DMS153 treated with DMSO at 0.1 percent for 48 hours (cell line): ENCODE measurements around the gene CFDP1.

Experiments used
- DNase-seq: peaks from one replicate; lab custom pipeline; 2025; ENCODE audit not compliant: unreplicated experiment; lab: John Stamatoyannopoulos, UW

The CFDP1 gene

DNA sequence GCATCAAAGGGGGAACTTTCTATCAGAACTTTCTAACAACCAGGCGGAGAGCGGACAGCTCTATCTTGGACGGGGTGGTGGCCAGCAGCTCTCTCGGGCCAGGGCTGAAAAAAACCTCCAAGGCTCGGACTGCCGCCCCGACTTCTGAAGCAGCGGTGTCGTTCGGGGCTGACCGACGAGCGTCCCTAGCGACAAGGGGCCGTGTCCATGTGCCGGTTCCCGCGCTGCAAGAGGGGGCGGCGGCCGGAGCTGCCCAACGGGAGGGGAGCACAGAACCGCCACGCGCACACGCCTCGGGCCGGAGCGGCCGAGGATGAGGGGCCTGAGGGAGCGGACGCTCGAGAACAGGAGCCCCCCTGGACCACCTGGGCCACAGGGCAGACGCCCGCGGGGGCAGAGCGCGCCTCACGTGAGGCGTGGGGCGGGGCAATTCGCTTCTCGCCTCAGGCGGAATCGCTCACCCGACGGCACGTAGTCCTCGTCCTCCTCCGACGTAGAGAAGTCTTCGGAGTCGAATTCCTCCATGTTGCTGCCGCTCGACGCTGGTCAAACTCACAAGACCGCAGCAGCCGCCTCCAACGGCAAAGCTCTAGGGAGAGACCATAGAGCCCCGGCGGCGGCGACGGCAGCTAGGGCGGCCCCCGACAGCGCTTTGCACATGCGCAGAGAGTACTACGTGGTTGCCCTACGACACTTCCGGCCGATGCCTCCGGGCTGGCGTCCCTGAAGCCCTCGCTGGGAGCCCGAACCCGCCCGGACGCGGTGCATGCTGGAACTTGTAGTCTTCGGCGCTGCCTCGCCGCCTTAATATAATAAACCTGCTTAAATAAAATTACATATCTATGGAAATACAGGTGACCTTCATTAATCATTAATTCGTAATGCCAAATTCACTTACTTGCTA lies at the start of gene CFDP1:
CFDP1 (minus strand) TSS at position 676 of the 904 bp plus-strand sequence; CDS start at position 525, 151 bp downstream.
- peak; percentile 95 for DNase-seq

- DNase-seq, result no peak
These were observed 49.3 kb upstream of the CFDP1 start for GRCh38 chr16:75482434-75483205.

- DNase-seq, result no peak
These were observed 48.2 kb upstream of the CFDP1 start for GRCh38 chr16:75481475-75481874.

DNA sequence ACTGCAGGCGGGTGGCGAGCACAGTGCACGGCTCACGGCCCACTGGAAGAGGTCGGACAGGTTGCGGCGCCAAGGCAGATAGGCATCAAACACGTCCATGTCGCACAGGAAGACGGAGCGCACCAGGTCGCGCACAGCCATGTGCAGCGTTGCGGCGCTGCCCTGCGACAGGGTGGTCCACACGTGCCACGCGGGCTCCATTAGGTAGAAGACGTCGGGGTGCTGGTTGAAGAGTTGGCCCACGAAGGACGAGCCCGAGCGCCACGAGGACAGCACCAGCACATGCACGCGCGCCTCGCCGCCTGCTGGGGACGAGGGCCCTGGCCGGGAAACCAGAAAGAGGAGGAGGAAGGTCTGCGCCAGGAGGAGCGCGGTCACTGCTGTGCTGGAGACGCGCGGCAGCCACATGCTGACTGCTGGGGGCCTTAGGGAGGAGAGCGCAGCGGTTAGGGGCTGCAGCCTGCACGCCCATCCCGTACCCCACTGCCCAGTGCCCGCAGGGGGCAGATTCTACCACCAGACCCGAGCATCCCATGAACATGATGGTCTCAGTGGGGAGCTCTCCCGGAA lies 46.2 kb upstream of the CFDP1 start:
- no peak for DNase-seq

DNA sequence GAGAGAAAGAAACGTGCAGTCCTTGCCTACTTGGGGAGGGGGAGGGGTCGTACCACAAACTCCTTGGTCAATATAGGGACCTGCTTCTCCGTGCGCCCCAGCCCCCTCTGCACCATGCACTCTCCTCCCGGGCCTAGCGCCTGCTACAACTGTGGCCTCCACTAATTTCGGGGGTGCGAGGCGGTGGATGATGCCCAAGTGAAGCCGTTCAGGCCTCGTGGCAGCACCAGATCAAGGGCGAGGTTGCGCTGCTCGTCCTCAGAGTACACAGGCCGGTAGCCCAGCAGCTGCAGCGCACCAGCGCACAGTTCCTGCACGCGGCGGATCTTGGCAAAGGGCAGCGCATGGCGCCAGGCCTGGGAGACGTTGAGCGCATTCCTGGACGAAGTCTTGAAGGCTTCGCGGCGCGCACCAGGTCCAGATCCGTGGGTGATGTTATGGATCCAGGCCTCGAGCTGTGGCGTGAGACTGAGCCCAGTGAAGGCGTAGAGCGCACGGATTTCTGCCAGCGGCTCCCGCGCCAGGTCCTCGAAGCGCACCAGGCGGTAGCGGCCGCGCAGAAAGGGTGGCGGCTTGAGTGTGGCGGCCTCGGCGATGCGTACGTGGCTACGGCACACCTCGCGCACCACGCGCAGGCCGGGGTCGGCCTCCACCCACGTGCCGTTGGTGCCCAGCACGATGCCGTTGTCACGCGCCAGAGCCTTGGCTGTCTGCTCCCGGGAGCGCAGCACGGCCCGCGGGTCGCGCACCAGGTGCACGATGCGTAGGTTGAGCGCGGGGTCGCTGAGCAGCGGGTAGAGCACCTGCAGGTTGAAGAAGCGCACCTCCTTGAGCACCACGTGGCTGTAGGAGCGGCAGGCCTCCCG lies 45.4 kb upstream of the CFDP1 start:
- no peak for DNase-seq

GRCh38 chr16:75477680-75478473 lies 44.6 kb upstream of the CFDP1 start:
- DNase-seq, result no peak

DNA sequence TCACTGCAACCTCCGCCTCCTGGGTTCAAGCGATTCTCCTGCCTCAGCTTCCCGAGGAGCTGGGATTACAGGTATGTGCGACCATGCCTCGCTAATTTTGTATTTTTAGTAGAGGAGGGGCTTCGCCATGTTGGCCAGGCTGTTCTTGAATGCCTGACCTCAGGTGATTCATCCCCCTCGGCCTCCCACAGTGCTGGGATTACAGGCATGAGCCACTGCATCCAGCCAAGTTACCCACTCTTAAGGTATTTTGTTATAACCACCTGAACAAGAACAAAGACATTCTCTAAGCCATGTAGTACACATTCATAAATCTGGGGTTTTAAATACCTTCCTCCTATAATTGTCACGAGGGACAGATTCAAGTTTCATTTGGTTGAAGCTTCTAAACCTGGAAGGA lies 43.5 kb upstream of the CFDP1 start:
- no peak for DNase-seq

DNA sequence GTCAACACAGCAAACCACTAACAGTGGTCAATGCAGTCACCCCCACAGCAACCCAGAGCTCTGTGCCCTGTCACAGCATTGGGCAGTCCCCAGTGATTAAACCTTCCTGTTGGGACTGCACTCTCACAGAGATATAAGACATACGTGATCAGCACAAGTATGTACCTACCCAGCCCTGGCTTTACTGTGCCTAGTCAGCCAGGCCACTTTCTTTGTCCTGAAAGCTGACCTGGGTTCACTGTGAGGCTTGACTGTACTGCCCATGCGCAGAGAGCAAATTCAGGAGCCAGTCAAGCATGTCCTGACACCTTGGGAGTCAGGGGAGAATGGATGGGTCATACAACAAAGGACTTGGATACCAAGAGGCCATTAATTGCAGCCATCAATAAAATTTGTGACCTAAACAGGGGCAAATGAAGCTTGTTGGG lies 42.1 kb upstream of the CFDP1 start:
- no peak for DNase-seq

DNA sequence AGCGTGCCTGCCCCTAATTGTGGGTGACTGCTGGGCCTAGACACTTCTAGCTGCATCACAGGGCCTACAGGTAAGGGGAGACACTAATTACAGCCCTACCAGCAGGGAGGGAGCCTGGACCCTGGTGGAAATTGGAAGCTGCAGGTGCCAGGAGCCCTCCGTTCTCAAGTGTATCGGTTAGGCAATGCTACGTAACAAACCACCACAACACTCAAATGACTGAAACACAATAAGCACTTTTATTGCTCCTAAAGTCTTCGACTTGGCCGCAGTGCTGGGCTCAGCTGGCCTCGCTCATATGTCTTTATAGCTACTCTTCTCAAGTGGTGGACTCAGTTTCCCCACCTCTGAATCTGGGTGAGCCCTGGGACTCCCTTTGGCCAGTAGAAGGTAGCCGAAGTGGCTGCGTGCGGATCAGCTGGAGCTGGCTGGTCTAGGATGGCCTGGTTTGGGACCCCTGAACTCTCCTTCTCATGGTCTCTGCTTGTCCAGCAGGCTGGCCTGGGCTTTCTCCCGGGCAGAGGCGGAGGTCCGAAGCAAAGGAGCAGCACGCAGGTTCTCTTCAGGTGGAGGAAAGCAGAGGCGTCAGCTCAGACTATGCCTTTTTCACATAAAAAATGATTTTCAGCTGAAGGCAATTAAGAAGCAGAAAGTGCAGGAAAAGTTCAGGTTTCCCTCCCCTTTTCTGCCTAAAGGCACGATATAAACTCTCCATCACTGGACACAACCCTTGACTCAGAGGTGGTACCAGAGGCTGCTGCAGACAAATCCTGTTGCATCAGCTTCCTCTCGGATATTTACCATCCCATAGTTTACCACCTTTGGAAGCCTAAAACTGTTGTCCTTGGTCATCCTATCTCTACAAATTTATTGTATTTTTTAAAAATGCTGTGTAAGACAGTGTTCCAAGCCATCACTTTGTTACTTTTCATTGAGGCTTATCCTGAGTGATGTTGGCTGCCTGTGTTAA lies 39.9 kb upstream of the CFDP1 start:
- no peak for DNase-seq

DNA sequence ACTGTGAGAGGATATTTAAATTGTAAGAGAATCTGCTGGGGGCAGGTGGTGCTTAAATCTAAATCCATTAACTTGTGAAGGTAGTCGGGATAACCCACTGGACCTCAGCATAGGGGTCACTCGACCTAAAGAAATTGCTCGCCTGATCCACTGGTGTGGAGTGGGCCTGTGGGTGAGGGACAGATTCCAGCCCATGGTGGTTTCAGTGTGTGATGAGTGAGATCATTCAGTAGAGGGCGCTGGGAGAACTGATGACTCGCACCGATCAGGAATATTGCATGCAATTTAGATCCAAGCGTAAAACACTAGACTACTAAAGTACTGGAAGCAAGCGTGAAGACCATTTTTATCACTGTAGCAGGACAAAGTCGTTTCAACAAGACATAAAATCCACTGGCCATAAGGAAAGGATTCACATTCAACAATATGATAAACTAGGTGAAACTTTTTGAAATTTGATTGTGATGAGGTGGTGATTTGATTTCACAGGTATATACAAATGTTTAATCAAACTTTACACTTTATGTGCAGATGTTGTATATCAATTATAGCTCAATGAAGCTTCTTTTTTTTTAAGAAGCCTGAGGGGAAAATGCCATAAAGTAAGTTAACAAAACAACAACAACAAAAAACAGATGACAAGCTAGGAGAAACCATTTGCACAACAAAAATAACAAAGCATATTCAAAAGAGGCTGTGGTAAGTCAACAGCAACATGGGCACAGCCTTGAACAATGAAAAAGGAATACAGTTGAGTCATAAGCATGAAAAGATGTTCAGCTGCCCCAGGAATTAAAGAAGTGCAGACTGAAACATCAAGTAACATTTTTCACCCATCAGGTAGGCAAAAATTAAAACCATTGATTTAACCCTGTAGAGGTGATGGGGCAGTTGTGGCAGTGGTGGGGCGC lies 38.7 kb upstream of the CFDP1 start:
- DNase-seq, result peak; percentile 64

- DNase-seq, result no peak
These were observed 33.5 kb upstream of the CFDP1 start for GRCh38 chr16:75466760-75467159.

- peak; percentile 94 for DNase-seq
These were observed 31.0 kb upstream of the CFDP1 start, which contains the start of gene TMEM170A for GRCh38 chr16:75464122-75464918. Gene TMEM170A, minus strand, starts transcription at chr16:75464689. Its CDS starts 89 bp downstream, at chr16:75464600.

- DNase-seq, result peak; percentile 4
These were observed 30.3 kb upstream of the CFDP1 start for GRCh38 chr16:75463389-75464121.

- no peak for DNase-seq
These were observed 29.5 kb upstream of the CFDP1 start for GRCh38 chr16:75462806-75463205.

DNA sequence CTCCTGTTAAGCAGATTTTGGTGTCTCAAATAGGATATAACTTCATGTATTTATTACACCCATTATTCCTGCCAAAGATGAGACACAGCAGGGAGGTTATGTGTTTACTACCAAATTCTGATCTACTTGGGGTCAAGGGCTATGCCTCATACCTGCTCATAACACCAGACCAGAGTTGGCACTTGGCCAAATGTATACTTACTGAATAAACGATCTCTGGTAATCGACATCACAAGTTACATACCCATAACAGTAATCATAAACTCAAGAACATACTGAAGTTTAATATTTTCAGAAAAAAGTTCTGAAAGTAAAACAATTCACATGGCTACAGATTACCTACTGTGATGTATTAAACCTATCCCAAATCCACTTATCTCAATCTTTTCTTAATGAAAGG lies 28.3 kb upstream of the CFDP1 start:
- DNase-seq, result no peak

GRCh38 chr16:75460446-75460845 lies 27.1 kb upstream of the CFDP1 start:
- no peak for DNase-seq
